Neural cell (in vitro differentiated cells): Measurements from ENCODE around the gene SYT17. TPM values are rescaled to one million over a fixed set of nuclear protein-coding genes. Genes with fewer than 3 reads are reported as not detected.

Source experiments
- H2AFZ ChIP-seq: fragments of 200-600, 300-800 bp; sonication (generic), shearing (Covaris generic); 2 replicates; pipeline ENCODE4 v1.6.0; 2014; ENCODE audit warnings: low read depth, mild to moderate bottlenecking, antibody characterized with exemption, low read length, moderate library complexity
- H3F3A ChIP-seq: fragments of 200-600 bp; shearing (Covaris generic); 2 replicates; pipeline ENCODE4 v1.6.1; 2016; ENCODE audit warnings: mild to moderate bottlenecking, moderate library complexity, mixed read lengths, antibody characterized with exemption, low read length; ENCODE audit not compliant: insufficient read depth, poor library complexity, severe bottlenecking
- H3K27ac ChIP-seq: fragments of 200-600, 300-800 bp; sonication (generic), shearing (Covaris generic); 2 replicates; pipeline ENCODE4 v1.5.1; 2014; ENCODE audit warnings: mild to moderate bottlenecking, low read length, moderate library complexity
- H3K27me3 ChIP-seq: fragments of 300-800, 200-600 bp; sonication (generic), shearing (Covaris generic); 2 replicates; pipeline ENCODE4 v1.6.0; 2014; ENCODE audit warnings: mild to moderate bottlenecking, low read depth, low read length, moderate library complexity; ENCODE audit not compliant: insufficient read depth
- H3K36me3 ChIP-seq: fragments of 300-800, 200-600 bp; sonication (generic), shearing (Covaris generic); 2 replicates; pipeline ENCODE4 v1.5.1; 2014; ENCODE audit warnings: mild to moderate bottlenecking, antibody characterized with exemption, low read length, moderate library complexity; ENCODE audit not compliant: insufficient read depth
- H3K4me2 ChIP-seq: fragments of 300-800, 200-600 bp; sonication (generic), shearing (Covaris generic); 2 replicates; pipeline ENCODE4 v1.6.0; 2014; ENCODE audit warnings: mild to moderate bottlenecking, low read length
- H3K4me3 ChIP-seq: fragments of 300-800, 200-600 bp; sonication (generic), shearing (Covaris generic); 2 replicates; pipeline ENCODE4 v1.5.1; 2014; ENCODE audit warnings: mild to moderate bottlenecking, low read length, moderate library complexity
- H3K79me2 ChIP-seq: fragments of 200-600 bp; shearing (Covaris generic); replicated peaks from 2 replicates; pipeline ENCODE4 v1.6.0; 2014; ENCODE audit warnings: mild to moderate bottlenecking, low read length, moderate library complexity; ENCODE audit not compliant: insufficient read depth
- H3K9ac ChIP-seq: fragments of 300-800, 200-600 bp; sonication (generic), shearing (Covaris generic); 2 replicates; pipeline ENCODE4 v1.6.1; 2016; ENCODE audit warnings: mild to moderate bottlenecking, low read length, mixed read lengths
- H3K9me2 ChIP-seq: fragments of 200-600 bp; shearing (Covaris generic); 2 replicates; pipeline ENCODE4 v1.6.1; 2016; ENCODE audit warnings: mild to moderate bottlenecking, low read length, mixed read lengths; ENCODE audit not compliant: insufficient read depth
- H3K9me3 ChIP-seq: fragments of 200-600, 300-800 bp; sonication (generic), shearing (Covaris generic); 2 replicates; pipeline ENCODE4 v1.6.1; 2016; ENCODE audit warnings: mild to moderate bottlenecking, mixed run types, low read length, moderate library complexity, mixed read lengths
- H4K20me1 ChIP-seq: fragments of 200-600 bp; shearing (Covaris generic); 2 replicates; pipeline ENCODE4 v1.6.1; 2016; ENCODE audit warnings: mild to moderate bottlenecking, mixed run types; ENCODE audit not compliant: insufficient read depth
- EP300 ChIP-seq: fragments of 450-650 bp; conservative IDR thresholded peaks from 2 replicates; pipeline ENCODE4 v1.6.1; 2014; ENCODE audit warnings: antibody characterized with exemption, mild to moderate bottlenecking, moderate library complexity; ENCODE audit not compliant: poor library complexity, severe bottlenecking
- EZH2 ChIP-seq: fragments of 200-600, 300-800 bp; shearing (Covaris generic), sonication (generic); IDR thresholded peaks from 2 replicates; pipeline ENCODE4 v1.6.1; 2014; ENCODE audit warnings: antibody characterized with exemption, low read length, borderline replicate concordance, mild to moderate bottlenecking; ENCODE audit not compliant: insufficient read depth, poor library complexity, severe bottlenecking
- MXI1 ChIP-seq: fragments of 450-650 bp; conservative IDR thresholded peaks from 2 replicates; pipeline ENCODE4 v1.6.1; 2014; ENCODE audit warnings: antibody characterized with exemption, mild to moderate bottlenecking; ENCODE audit not compliant: poor library complexity, severe bottlenecking
- POLR2AphosphoS5 ChIP-seq: IDR thresholded peaks from 2 replicates; pipeline ENCODE4 v1.6.1; 2012
- RAD21 ChIP-seq: fragments of 450-650 bp; conservative IDR thresholded peaks from 2 replicates; pipeline ENCODE4 v1.6.1; 2014; ENCODE audit warnings: antibody characterized with exemption, mild to moderate bottlenecking, moderate library complexity
- REST ChIP-seq: IDR thresholded peaks from 2 replicates; pipeline ENCODE4 v1.6.1; 2012; ENCODE audit warnings: borderline replicate concordance
- SMC3 ChIP-seq: fragments of 450-650 bp; conservative IDR thresholded peaks from 2 replicates; pipeline ENCODE4 v1.6.1; 2014; ENCODE audit warnings: antibody characterized with exemption, mild to moderate bottlenecking, moderate library complexity; ENCODE audit not compliant: poor library complexity
- TAF1 ChIP-seq: IDR thresholded peaks from 2 replicates; pipeline ENCODE4 v1.6.1; 2012; ENCODE audit warnings: low read depth
- polyA plus RNA-seq: library from polyadenylated mRNA; depleted of rRNA; stranded (reverse); fragments of >200 nt; gene quantifications from 2 replicates; pipeline ENCODE4 v1.2.3, GENCODE V29; 2014
- TF ChIP-seq, protein P1 (sequence below): fragments of 450-650 bp; IDR thresholded peaks from 2 replicates; pipeline ENCODE4 v1.5.1; 2014; ENCODE audit warnings: antibody characterized with exemption, mild to moderate bottlenecking, moderate library complexity; ENCODE audit not compliant: poor library complexity, severe bottlenecking

The SYT17 gene
- polyA plus RNA-seq, 1 donor from 2014 or later = 3.0 TPM

GRCh38 chr16:19223235-19224170 is 55.5 kb downstream of the SYT17 start:
- Histone ChIP-seq H3K36me3 (no peaks in the 10 kb centered on the region), H3K27me3 (no peaks in the 10 kb centered on the region), H3K9ac (no peak overlapping the region), H3K4me3 (no peak overlapping the region), H3F3A (no peaks in the 10 kb centered on the region), H3K9me3 (no peaks in the 10 kb centered on the region), H2AFZ (no peak overlapping the region), H3K27ac (no peak overlapping the region), H3K4me2 (no peak overlapping the region), H3K79me2 (no peaks in the 10 kb centered on the region), H3K9me2 (no peaks in the 10 kb centered on the region), H4K20me1 (no peaks in the 10 kb centered on the region)
- no peak for TF ChIP-seq REST
- no peak for TF ChIP-seq RAD21
- TF ChIP-seq MXI1 = no peak
- no peak for TF ChIP-seq SMC3
- TF ChIP-seq, protein P1, sequence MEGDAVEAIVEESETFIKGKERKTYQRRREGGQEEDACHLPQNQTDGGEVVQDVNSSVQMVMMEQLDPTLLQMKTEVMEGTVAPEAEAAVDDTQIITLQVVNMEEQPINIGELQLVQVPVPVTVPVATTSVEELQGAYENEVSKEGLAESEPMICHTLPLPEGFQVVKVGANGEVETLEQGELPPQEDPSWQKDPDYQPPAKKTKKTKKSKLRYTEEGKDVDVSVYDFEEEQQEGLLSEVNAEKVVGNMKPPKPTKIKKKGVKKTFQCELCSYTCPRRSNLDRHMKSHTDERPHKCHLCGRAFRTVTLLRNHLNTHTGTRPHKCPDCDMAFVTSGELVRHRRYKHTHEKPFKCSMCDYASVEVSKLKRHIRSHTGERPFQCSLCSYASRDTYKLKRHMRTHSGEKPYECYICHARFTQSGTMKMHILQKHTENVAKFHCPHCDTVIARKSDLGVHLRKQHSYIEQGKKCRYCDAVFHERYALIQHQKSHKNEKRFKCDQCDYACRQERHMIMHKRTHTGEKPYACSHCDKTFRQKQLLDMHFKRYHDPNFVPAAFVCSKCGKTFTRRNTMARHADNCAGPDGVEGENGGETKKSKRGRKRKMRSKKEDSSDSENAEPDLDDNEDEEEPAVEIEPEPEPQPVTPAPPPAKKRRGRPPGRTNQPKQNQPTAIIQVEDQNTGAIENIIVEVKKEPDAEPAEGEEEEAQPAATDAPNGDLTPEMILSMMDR = peak; percentile 43
- TF ChIP-seq EZH2 = no peak
- no peak for TF ChIP-seq EP300
- no peak for TF ChIP-seq POLR2AphosphoS5

DNA sequence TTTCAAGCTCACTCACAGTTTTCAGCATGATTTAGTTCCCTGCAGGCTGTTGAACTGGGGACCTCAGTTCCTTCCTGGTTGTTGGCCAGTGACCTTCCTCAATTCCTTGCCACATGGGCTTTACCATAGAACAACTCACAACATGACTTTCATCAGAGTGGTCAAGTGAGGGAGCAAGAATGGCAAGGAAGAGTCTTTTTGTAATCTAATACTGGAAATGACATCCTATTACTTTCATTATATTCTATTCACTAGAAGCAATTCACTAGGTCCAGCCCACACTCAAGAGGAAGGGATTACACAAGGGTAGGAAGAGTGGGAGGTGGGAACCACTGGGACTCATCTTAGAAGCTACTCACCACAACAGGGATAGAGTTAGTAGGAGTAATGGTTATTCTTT is 57.6 kb downstream of the SYT17 start:
- Histone ChIP-seq H3F3A (no peaks in the 10 kb centered on the region), H3K36me3 (no peaks in the 10 kb centered on the region), H3K9me2 (no peaks in the 10 kb centered on the region), H3K27me3 (no peaks in the 10 kb centered on the region), H3K9ac (no peak overlapping the region), H4K20me1 (no peaks in the 10 kb centered on the region), H3K9me3 (no peaks in the 10 kb centered on the region), H3K4me3 (no peak overlapping the region), H2AFZ (no peak overlapping the region), H3K4me2 (no peak overlapping the region), H3K27ac (no peak overlapping the region), H3K79me2 (no peaks in the 10 kb centered on the region)
- TF ChIP-seq RAD21 (no peak), POLR2AphosphoS5 (no peak), EP300 (no peak), EZH2 (no peak), TAF1 (no peak)
